Measurements from ENCODE around the gene KRTAP2-2. TPM values are rescaled to one million over a fixed set of nuclear protein-coding genes. Genes with fewer than 3 reads are reported as not detected.
"Not testable (repeated sequence)": the region's sequence is repeated elsewhere in the genome, so short reads cannot be mapped to it uniquely, and the experiment has no call there.

KRTAP2-2 gene
- total and polyA plus RNA-seq, 2 donors (not counting 3 experiments of a cell fraction or from before 2014, with no cell fraction given), result not detected

DNA sequence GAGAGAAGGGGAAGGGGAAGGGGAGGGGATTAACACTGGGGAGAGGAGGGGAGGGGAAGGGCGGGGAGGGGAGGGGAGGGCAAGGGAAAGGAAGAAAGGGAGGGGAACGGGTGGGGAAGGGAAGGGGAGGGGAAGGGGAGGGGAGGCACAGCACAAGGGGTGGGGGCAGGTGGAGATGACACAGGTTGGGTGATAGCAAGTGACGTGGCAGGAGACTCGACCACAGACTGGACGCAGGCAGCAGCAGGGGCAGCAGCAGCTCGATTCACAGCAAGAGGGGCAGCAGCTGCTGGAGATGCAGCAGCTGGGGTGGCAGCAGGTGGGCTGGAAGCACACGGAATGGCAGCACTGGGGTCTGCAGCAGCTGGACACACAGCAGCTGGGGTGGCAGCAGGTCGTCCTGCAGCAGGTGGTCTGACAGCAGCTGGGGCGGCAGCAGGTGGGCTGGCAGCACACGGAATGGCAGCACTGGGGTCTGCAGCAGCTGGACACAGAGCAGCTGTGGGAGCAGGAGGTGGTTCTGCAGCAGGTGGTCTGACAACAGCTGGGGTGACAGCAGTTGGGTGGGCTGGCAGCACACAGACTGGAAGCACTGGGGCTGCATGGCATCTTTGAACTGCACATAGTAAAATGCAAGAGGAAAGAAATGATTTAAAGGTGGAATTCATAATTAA lies 46.7 kb upstream of the KRTAP2-2 start, which contains the start of gene KRTAP4-16:
TSS of gene KRTAP4-16 (minus strand) at position 624 of the 674 bp plus-strand sequence. CDS start at position 624, 0 bp downstream.
- DNase-seq (ENCODE audit: low read depth, low spot score), result no peak
- POLR2A ChIA-PET, result no interaction called here
- H3K9me3 ChIP-seq (replicated peaks; ENCODE audit: control insufficient read depth, insufficient read depth, low read length), result no peaks in the 10 kb centered on the region
- H3K9ac ChIP-seq (replicated peaks; ENCODE audit: extremely low read depth, insufficient read depth, low read length), result no peak within 1 kb of the TSS
- FAIRE-seq, result no peak
- H4K20me1 ChIP-seq (replicated peaks; ENCODE audit: control insufficient read depth, extremely low read depth, insufficient read depth, low read length), result no peaks in the 10 kb centered on the region
- dilution Hi-C loops (cut with MboI; ENCODE audit: extremely low pct_ligation_motif_present, low sequenced_read_pairs), result no loop called here
- H3K79me2 ChIP-seq (ENCODE audit: control insufficient read depth, insufficient read depth, low read length), result no peaks in the 10 kb centered on the region
- H3K4me2 ChIP-seq (ENCODE audit: insufficient read depth, low read length), result no peak within 1 kb of the TSS
- no peak within 1 kb of the TSS for H3K27ac ChIP-seq (ENCODE audit: insufficient read depth, low read depth, low read length)
- peaks cover 2% of the 10 kb centered on the region for H3K4me1 ChIP-seq (ENCODE audit: control insufficient read depth, extremely low read depth, insufficient read depth, low read length)
- CTCF ChIA-PET, result no interaction called here
- no peaks in the 10 kb centered on the region for H3K27me3 ChIP-seq (ENCODE audit: control insufficient read depth in 2 of 2, insufficient read depth in 2 of 2, low read length in 2 of 2)
- H2AFZ ChIP-seq (ENCODE audit: low read depth, low read length), result no peak within 1 kb of the TSS
- TF ChIP-seq, protein P1, sequence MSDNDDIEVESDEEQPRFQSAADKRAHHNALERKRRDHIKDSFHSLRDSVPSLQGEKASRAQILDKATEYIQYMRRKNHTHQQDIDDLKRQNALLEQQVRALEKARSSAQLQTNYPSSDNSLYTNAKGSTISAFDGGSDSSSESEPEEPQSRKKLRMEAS (IDR thresholded peaks at IDR 0.05; ENCODE audit: insufficient read depth, insufficient read length), result no peak
- TF ChIP-seq POLR2A (IDR thresholded peaks at IDR 0.05; ENCODE audit: low read depth, low read length) (no peak), JUN (IDR thresholded peaks at IDR 0.05; ENCODE audit: borderline replicate concordance, insufficient read depth, insufficient read length, low read depth) (no peak), FOS (IDR thresholded peaks at IDR 0.05; ENCODE audit: borderline replicate concordance, insufficient read depth, low read length) (no peak), POLR2AphosphoS5 (IDR thresholded peaks at IDR 0.05; ENCODE audit: insufficient read depth, low read depth, low read length) (no peak), MYC (IDR thresholded peaks at IDR 0.05; ENCODE audit: low read depth, low read length) (no peak), EZH2 (IDR thresholded peaks at IDR 0.05; ENCODE audit: borderline replicate concordance, low read depth, low read length, severe bottlenecking) (no peak), GATA2 (IDR thresholded peaks at IDR 0.05; ENCODE audit: insufficient read depth, insufficient read length, low read depth, low read length) (no peak)
- TF ChIP-seq, protein P2, sequence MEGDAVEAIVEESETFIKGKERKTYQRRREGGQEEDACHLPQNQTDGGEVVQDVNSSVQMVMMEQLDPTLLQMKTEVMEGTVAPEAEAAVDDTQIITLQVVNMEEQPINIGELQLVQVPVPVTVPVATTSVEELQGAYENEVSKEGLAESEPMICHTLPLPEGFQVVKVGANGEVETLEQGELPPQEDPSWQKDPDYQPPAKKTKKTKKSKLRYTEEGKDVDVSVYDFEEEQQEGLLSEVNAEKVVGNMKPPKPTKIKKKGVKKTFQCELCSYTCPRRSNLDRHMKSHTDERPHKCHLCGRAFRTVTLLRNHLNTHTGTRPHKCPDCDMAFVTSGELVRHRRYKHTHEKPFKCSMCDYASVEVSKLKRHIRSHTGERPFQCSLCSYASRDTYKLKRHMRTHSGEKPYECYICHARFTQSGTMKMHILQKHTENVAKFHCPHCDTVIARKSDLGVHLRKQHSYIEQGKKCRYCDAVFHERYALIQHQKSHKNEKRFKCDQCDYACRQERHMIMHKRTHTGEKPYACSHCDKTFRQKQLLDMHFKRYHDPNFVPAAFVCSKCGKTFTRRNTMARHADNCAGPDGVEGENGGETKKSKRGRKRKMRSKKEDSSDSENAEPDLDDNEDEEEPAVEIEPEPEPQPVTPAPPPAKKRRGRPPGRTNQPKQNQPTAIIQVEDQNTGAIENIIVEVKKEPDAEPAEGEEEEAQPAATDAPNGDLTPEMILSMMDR (IDR thresholded peaks at IDR 0.05; ENCODE audit: extremely low read depth in 1 of 2, insufficient read depth in 1 of 2, low read depth in 1 of 2, low read length in 2 of 2), result no peak
- H3K9me1 ChIP-seq (replicated peaks; ENCODE audit: control insufficient read depth, extremely low read depth, insufficient read depth, low read length), result no peaks in the 10 kb centered on the region
- intact Hi-C loops (cut with micrococcal nuclease), result no loop called here
- H3K36me3 ChIP-seq (ENCODE audit: control insufficient read depth in 2 of 2, extremely low read depth in 1 of 2, insufficient read depth in 2 of 2, low read length in 2 of 2), result no peaks in the 10 kb centered on the region
- BruUV-seq (replicated peaks), result no TSS peak
- H3K4me3 ChIP-seq (replicated peaks in 1 of 3; ENCODE audit: insufficient read depth in 1 of 3, low read depth in 1 of 3, low read length in 3 of 3), result no peak within 1 kb of the TSS

DNA sequence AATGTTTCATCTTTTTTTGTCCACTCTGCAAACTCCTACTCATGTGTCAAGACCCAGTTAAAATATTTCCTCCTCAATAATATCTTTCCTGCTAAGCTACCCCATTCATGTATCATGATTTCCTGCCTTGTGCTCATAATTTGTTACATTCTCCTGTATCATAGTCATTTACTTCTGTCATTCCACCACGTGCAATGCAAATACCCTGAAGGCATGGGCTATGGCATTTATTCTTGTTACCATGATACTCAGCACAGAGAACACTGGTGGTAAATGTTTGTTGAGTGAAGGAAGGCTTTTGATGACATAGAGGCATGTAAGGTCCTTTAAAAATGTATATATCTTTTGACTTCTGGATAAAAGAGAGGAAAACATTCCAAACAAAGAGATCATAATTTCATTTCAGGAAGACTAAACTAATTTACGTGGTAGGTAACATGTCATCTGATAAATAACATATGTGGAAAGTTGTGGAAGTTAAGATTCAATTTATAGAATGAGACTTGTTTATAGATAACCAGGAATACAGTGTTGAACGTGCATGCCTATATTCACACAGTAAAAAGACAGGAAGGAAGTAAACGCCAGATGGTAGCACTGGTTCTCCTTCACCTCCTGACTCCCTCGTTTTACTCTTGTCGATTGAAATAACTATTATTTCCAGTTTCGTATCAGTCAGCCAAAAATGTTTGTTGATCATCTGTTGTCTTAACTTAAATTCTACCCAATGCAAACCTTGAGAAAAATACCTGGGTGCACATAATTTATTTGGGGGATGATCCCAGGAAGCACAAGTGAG lies 44.9 kb upstream of the KRTAP2-2 start:
- H3K9ac ChIP-seq (replicated peaks; ENCODE audit: extremely low read depth, insufficient read depth, low read length); H3K9me1 ChIP-seq (replicated peaks; ENCODE audit: control insufficient read depth, extremely low read depth, insufficient read depth, low read length); POLR2A ChIA-PET; H3K4me1 ChIP-seq (ENCODE audit: control insufficient read depth, extremely low read depth, insufficient read depth, low read length); BruUV-seq (replicated peaks); H3K4me3 ChIP-seq (replicated peaks in 1 of 3; ENCODE audit: insufficient read depth in 1 of 3, low read depth in 1 of 3, low read length in 3 of 3); H3K36me3 ChIP-seq (ENCODE audit: control insufficient read depth in 2 of 2, extremely low read depth in 1 of 2, insufficient read depth in 2 of 2, low read length in 2 of 2); H3K27me3 ChIP-seq (ENCODE audit: control insufficient read depth in 2 of 2, insufficient read depth in 2 of 2, low read length in 2 of 2); H3K4me2 ChIP-seq (ENCODE audit: insufficient read depth, low read length); H3K9me3 ChIP-seq (replicated peaks; ENCODE audit: control insufficient read depth, insufficient read depth, low read length); CTCF ChIA-PET; H2AFZ ChIP-seq (ENCODE audit: low read depth, low read length); H4K20me1 ChIP-seq (replicated peaks; ENCODE audit: control insufficient read depth, extremely low read depth, insufficient read depth, low read length); H3K27ac ChIP-seq (ENCODE audit: insufficient read depth, low read depth, low read length); intact Hi-C loops (cut with micrococcal nuclease); H3K79me2 ChIP-seq (ENCODE audit: control insufficient read depth, insufficient read depth, low read length); FAIRE-seq; dilution Hi-C loops (cut with MboI; ENCODE audit: extremely low pct_ligation_motif_present, low sequenced_read_pairs): not testable (repeated sequence)
- DNase-seq (ENCODE audit: low read depth, low spot score), result peak; percentile 42
